Left colon (tissue), 2 donors: ENCODE measurements around the gene CYP4F12. TPM values are rescaled to one million over a fixed set of nuclear protein-coding genes. Genes with fewer than 3 reads are reported as not detected.

Source experiments
- ATAC-seq: fragments of 200-7000 bp; cut with Tn5 transposase; one replicate; pipeline ENCODE4 v1.9.1; 2020; ENCODE audit warnings: mild to moderate bottlenecking, moderate library complexity
- DNase-seq, 2 donors: peaks; one replicate each; pipeline ENCODE4 v3.0.0-alpha.2; 2020
- intact Hi-C, 2 donors: fragments of 100-400 bp; cut with DNase I in 1 of 2; cut with micrococcal nuclease in 1 of 2; formaldehyde crosslinking; loops; one replicate each; pipeline versions ENCODE4 v1.11.2 to v1.14.0; 2022; cut with DNase I, micrococcal nuclease
- total RNA-seq, 2 donors: library from RNA; stranded (reverse); fragmentation: NEBNext Ultra II Directional; extraction: Animal tissue kit (Norgen Biotek cat#: 25700); gene quantifications; one replicate each; pipeline ENCODE4 v1.2.1, GENCODE V29; 2021
- donor health status: DM: no; HTN: no; CAD: no.
- donor health status: DM: yes; HTN: yes; CAD: no.

CYP4F12 gene
- total RNA-seq, 2 donors from 2014 or later, result 93.3 to 113 TPM

GRCh38 chr19:15683411-15683810 lies 10.5 kb downstream of the CYP4F12 start:
- ATAC-seq, result no peak
- DNase-seq, result no peak
- intact Hi-C loops, result no loop called here

- ATAC-seq (peak; percentile 19), DNase-seq (peak in 1 of 2 donors; percentile 33)
- intact Hi-C loops, result no loop called here
Observed at GRCh38 chr19:15684828-15685227, 11.9 kb downstream of the CYP4F12 start.

- intact Hi-C loops, result no loop called here
- ATAC-seq (no peak), DNase-seq (no peak)
Observed at GRCh38 chr19:15696654-15697194, 23.8 kb downstream of the CYP4F12 start.

GRCh38 chr19:15701757-15702533 lies 29.1 kb downstream of the CYP4F12 start:
- ATAC-seq (peak; percentile 83), DNase-seq (peak; percentile 37 to 49)
- intact Hi-C loops, result no loop called here

- ATAC-seq (peak; percentile 91), DNase-seq (peak; percentile 91 to 93)
Observed at GRCh38 chr19:15702534-15702930, 29.6 kb downstream of the CYP4F12 start.

GRCh38 chr19:15714638-15715037 lies 41.8 kb downstream of the CYP4F12 start:
- ATAC-seq (no peak), DNase-seq (no peak)
- intact Hi-C loops, result no loop called here

More at GRCh38 chr19:15702534-15702930, 29.6 kb downstream of the CYP4F12 start:
- intact Hi-C loops, result no loop called here

GRCh38 chr19:15715642-15716041 lies 42.8 kb downstream of the CYP4F12 start:
- intact Hi-C loops, result no loop called here
- DNase-seq, result no peak

GRCh38 chr19:15717809-15718208 lies 44.9 kb downstream of the CYP4F12 start:
- no peak for DNase-seq
- no peak for ATAC-seq
- intact Hi-C loops, result no loop called here

More at GRCh38 chr19:15715642-15716041, 42.8 kb downstream of the CYP4F12 start:
- ATAC-seq, result peak; percentile 97

GRCh38 chr19:15721268-15721667 lies 48.4 kb downstream of the CYP4F12 start:
- intact Hi-C loops, result no loop called here
- DNase-seq (no peak), ATAC-seq (no peak)

GRCh38 chr19:15722956-15723355 lies 50.1 kb downstream of the CYP4F12 start:
- ATAC-seq (peak; percentile 46), DNase-seq (no peak)
- intact Hi-C loops, result no loop called here

GRCh38 chr19:15727724-15728123 lies 54.8 kb downstream of the CYP4F12 start, which contains the start of gene OR10H2:
Gene OR10H2, plus strand, starts transcription at chr19:15728024. Its CDS starts 20 bp downstream, at chr19:15728044.
- intact Hi-C loops, result no loop called here
- DNase-seq, result no peak
- ATAC-seq, result no peak

GRCh38 chr19:15730538-15730937 lies 57.7 kb downstream of the CYP4F12 start:
- ATAC-seq, result no peak
- intact Hi-C loops, result no loop called here
- no peak for DNase-seq

GRCh38 chr19:15732388-15732787 lies 59.5 kb downstream of the CYP4F12 start:
- DNase-seq (no peak), ATAC-seq (no peak)
- intact Hi-C loops, result no loop called here

GRCh38 chr19:15733895-15734294 lies 61.0 kb downstream of the CYP4F12 start:
- intact Hi-C loops, result no loop called here
- no peak for ATAC-seq

GRCh38 chr19:15737722-15738121 lies 64.8 kb downstream of the CYP4F12 start, which contains the start of gene OR10H3:
Gene OR10H3, plus strand, starts transcription at chr19:15737985. Its CDS starts 3,408 bp downstream, at chr19:15741393.
- DNase-seq (no peak), ATAC-seq (no peak)
- intact Hi-C loops, result no loop called here

More at GRCh38 chr19:15733895-15734294, 61.0 kb downstream of the CYP4F12 start:
- DNase-seq, result no peak

- ATAC-seq (no peak), DNase-seq (no peak)
- intact Hi-C loops, result no loop called here
Observed at GRCh38 chr19:15740785-15741184, 67.9 kb downstream of the CYP4F12 start.
